ENCODE data around the gene CCDC88B. TPM values are rescaled to one million over a fixed set of nuclear protein-coding genes. Genes with fewer than 3 reads are reported as not detected.

Gene CCDC88B
- total RNA-seq, 1 experiment from 2014 or later: 7.6 TPM

DNA sequence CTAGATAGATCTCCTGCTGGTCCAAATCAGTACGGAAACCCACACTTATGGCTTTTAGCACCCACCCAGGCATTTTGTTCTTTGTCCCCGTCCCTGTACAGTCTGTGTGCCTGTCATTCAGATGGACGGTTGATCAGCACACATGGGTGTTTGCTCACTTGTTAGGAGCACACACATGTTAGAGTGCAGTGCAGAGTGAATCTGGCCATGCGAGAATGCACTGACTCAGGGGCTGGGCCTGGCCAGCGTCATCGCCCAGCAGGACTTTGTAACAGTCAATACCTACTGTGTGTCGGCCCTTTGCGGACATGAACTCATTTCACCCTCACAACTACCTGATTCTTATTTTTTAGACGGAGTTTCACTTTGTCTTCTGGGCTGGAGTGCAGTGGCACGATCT is 22.3 kb downstream of the CCDC88B start:
- CTCF ChIA-PET: no interaction called here
- no TSS peak for BruUV-seq (replicated peaks)
- TF ChIP-seq, protein P1, sequence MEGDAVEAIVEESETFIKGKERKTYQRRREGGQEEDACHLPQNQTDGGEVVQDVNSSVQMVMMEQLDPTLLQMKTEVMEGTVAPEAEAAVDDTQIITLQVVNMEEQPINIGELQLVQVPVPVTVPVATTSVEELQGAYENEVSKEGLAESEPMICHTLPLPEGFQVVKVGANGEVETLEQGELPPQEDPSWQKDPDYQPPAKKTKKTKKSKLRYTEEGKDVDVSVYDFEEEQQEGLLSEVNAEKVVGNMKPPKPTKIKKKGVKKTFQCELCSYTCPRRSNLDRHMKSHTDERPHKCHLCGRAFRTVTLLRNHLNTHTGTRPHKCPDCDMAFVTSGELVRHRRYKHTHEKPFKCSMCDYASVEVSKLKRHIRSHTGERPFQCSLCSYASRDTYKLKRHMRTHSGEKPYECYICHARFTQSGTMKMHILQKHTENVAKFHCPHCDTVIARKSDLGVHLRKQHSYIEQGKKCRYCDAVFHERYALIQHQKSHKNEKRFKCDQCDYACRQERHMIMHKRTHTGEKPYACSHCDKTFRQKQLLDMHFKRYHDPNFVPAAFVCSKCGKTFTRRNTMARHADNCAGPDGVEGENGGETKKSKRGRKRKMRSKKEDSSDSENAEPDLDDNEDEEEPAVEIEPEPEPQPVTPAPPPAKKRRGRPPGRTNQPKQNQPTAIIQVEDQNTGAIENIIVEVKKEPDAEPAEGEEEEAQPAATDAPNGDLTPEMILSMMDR (IDR thresholded peaks at IDR 0.05; ENCODE audit: unreplicated experiment): no peak
- H3K36me3 Mint-ChIP-seq (ENCODE audit: insufficient read depth, unreplicated experiment): peaks cover 73% of the 10 kb centered on the region
- intact Hi-C loops (cut with micrococcal nuclease; ENCODE audit: unreplicated experiment): no loop called here
- no peaks in the 10 kb centered on the region for H3K27me3 Mint-ChIP-seq (ENCODE audit: unreplicated experiment)
- no peak overlapping the region for H3K4me3 Mint-ChIP-seq (ENCODE audit: low read depth, unreplicated experiment)
- DNase-seq: no peak
- H3K9me3 Mint-ChIP-seq (ENCODE audit: low read depth, unreplicated experiment): no peaks in the 10 kb centered on the region
- H3K27ac Mint-ChIP-seq (ENCODE audit: unreplicated experiment): no peak overlapping the region
- H3K4me1 Mint-ChIP-seq (ENCODE audit: low read depth, unreplicated experiment): peaks cover 35% of the 10 kb centered on the region

DNA sequence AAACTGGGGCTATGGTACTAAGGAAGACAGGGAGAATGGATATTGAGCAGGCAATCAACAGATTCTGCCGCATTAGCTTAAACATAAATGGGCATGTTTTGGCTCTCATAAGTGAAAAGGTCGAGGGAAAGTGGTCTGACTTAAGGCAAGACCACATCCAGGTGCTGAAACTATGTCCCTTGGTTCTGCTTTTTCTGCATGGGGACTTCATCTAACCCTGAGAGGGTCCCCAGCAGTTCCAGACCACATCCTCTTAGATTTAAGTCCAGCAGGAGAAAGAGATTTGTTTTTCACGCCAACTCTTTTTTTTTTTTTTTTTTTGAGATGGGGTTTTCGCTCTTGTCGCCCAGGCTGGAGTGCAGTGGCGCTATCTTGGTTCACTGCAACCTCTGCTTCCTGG is 24.4 kb downstream of the CCDC88B start:
- Mint-ChIP-seq H3K27me3 (ENCODE audit: unreplicated experiment) (no peaks in the 10 kb centered on the region), H3K4me3 (ENCODE audit: low read depth, unreplicated experiment) (no peak overlapping the region), H3K9me3 (ENCODE audit: low read depth, unreplicated experiment) (no peaks in the 10 kb centered on the region), H3K4me1 (ENCODE audit: low read depth, unreplicated experiment) (peaks cover 25% of the 10 kb centered on the region), H3K36me3 (ENCODE audit: insufficient read depth, unreplicated experiment) (peaks cover 74% of the 10 kb centered on the region), H3K27ac (ENCODE audit: unreplicated experiment) (no peak overlapping the region)
- CTCF ChIA-PET: interaction anchor here (1.3 kb wide), 1 partner anchor 10 kb away, joined by 3 read pairs; no protein-coding TSS in a partner anchor
- TF ChIP-seq, protein P1 (IDR thresholded peaks at IDR 0.05; ENCODE audit: unreplicated experiment): no peak
- no TSS peak for BruUV-seq (replicated peaks)
- no peak for DNase-seq
- intact Hi-C loops (cut with micrococcal nuclease; ENCODE audit: unreplicated experiment): no loop called here

DNA sequence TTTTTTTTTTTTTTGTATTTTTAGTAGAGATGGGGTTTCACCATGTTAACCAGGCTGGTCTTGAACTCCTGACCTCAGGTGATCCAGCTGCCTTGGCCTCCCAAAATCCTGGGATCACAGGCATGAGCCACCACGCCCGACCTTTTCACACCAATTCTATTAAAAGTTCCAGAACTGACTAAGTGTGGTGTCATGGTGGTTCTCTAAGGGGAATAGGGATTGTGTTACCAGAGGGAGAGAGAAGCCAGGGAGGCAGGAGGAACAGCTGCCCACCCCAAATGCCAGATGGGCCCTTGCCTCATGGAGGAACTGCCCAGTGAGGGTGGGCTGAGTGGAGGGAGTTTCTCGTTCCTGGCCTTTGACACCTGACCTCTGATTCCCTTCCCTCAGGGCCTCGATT is 24.9 kb downstream of the CCDC88B start:
- no peak overlapping the region for H3K27ac Mint-ChIP-seq (ENCODE audit: unreplicated experiment)
- CTCF ChIA-PET: interaction anchor here (1.3 kb wide), 1 partner anchor 10 kb away, joined by 3 read pairs; no protein-coding TSS in a partner anchor
- peaks cover 20% of the 10 kb centered on the region for H3K4me1 Mint-ChIP-seq (ENCODE audit: low read depth, unreplicated experiment)
- TF ChIP-seq, protein P1 (IDR thresholded peaks at IDR 0.05; ENCODE audit: unreplicated experiment): no peak
- no TSS peak for BruUV-seq (replicated peaks)
- no peaks in the 10 kb centered on the region for H3K9me3 Mint-ChIP-seq (ENCODE audit: low read depth, unreplicated experiment)
- H3K27me3 Mint-ChIP-seq (ENCODE audit: unreplicated experiment): no peaks in the 10 kb centered on the region
- peaks cover 74% of the 10 kb centered on the region for H3K36me3 Mint-ChIP-seq (ENCODE audit: insufficient read depth, unreplicated experiment)
- intact Hi-C loops (cut with micrococcal nuclease; ENCODE audit: unreplicated experiment): no loop called here
- DNase-seq: no peak
- H3K4me3 Mint-ChIP-seq (ENCODE audit: low read depth, unreplicated experiment): no peak overlapping the region

DNA sequence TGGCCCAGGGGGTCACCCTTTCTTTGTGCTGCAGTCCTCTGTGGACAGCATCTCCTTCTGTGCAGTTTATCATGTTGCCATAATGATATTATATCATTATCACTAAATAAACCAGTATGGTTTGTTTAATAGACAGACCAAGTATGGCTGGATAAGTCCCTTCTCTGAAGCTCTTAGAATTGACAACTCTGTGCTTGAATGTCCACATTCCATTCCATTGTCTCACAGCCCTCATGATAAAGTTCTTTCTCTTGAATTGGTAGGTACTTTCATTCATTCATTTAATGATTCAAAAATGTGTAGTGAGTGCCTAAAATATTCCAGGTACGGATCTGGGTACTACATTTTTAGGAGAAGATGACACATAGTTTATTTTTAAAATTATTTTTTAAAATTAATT is 26.7 kb downstream of the CCDC88B start:
- no TSS peak for BruUV-seq (replicated peaks)
- TF ChIP-seq, protein P1 (IDR thresholded peaks at IDR 0.05; ENCODE audit: unreplicated experiment): no peak
- H3K9me3 Mint-ChIP-seq (ENCODE audit: low read depth, unreplicated experiment): no peaks in the 10 kb centered on the region
- DNase-seq: no peak
- H3K4me1 Mint-ChIP-seq (ENCODE audit: low read depth, unreplicated experiment): peaks cover 9% of the 10 kb centered on the region
- H3K4me3 Mint-ChIP-seq (ENCODE audit: low read depth, unreplicated experiment): no peak overlapping the region
- CTCF ChIA-PET: no interaction called here
- H3K36me3 Mint-ChIP-seq (ENCODE audit: insufficient read depth, unreplicated experiment): peaks cover 71% of the 10 kb centered on the region
- peak overlapping the region; percentile 74 for H3K27ac Mint-ChIP-seq (ENCODE audit: unreplicated experiment)
- intact Hi-C loops (cut with micrococcal nuclease; ENCODE audit: unreplicated experiment): no loop called here
- no peaks in the 10 kb centered on the region for H3K27me3 Mint-ChIP-seq (ENCODE audit: unreplicated experiment)

All from Calu3 (cell line).